H9 (cell line): Measurements from ENCODE around the gene SLC23A2. TPM values are rescaled to one million over a fixed set of nuclear protein-coding genes. Genes with fewer than 3 reads are reported as not detected.

Source experiments
- DNase-seq: peaks from one replicate; pipeline ENCODE4 v3.0.0-alpha.2; 2017
- H2AFZ ChIP-seq: one replicate; pipeline ENCODE4 v1.6.1; 2013; ENCODE audit warnings: mild to moderate bottlenecking, low read length, control low read depth, moderate library complexity
- H2AK5ac ChIP-seq: 2 replicates; pipeline ENCODE4 v1.6.1; 2013; ENCODE audit warnings: low read length, control low read depth, mixed read lengths; ENCODE audit not compliant: insufficient read length
- H2BK120ac ChIP-seq: one replicate; pipeline ENCODE4 v1.6.1; 2013; ENCODE audit warnings: low read depth, mild to moderate bottlenecking, low read length, control low read depth, inconsistent platforms; ENCODE audit not compliant: poor library complexity, severe bottlenecking
- H2BK12ac ChIP-seq: 2 replicates; pipeline ENCODE4 v1.6.1; 2013; ENCODE audit warnings: low read length, control low read depth, mixed read lengths, low read depth; ENCODE audit not compliant: insufficient read length
- H2BK15ac ChIP-seq: 2 replicates; pipeline ENCODE4 v1.6.1; 2013; ENCODE audit warnings: low read depth, low read length, control low read depth
- H2BK20ac ChIP-seq: one replicate; pipeline ENCODE4 v1.6.1; 2013; ENCODE audit warnings: low read depth, mild to moderate bottlenecking, low read length, control low read depth, inconsistent platforms; ENCODE audit not compliant: poor library complexity, severe bottlenecking
- H2BK5ac ChIP-seq: 2 replicates; pipeline ENCODE4 v1.6.1; 2013; ENCODE audit warnings: low read length, control low read depth, mixed read lengths; ENCODE audit not compliant: insufficient read length
- H3K14ac ChIP-seq: 2 replicates; pipeline ENCODE4 v1.6.1; 2013; ENCODE audit warnings: low read length, control low read depth; ENCODE audit not compliant: insufficient read depth
- H3K18ac ChIP-seq: 2 replicates; pipeline ENCODE4 v1.6.1; 2013; ENCODE audit warnings: low read depth, mild to moderate bottlenecking, mixed read lengths, low read length, control low read depth; ENCODE audit not compliant: insufficient read length
- H3K23ac ChIP-seq: 2 replicates; pipeline ENCODE4 v1.6.1; 2013; ENCODE audit warnings: low read length, control low read depth, mixed read lengths, low read depth; ENCODE audit not compliant: insufficient read length
- H3K23me2 ChIP-seq: 2 replicates; pipeline ENCODE4 v1.6.1; 2013; ENCODE audit warnings: low read depth, mild to moderate bottlenecking, mixed read lengths, low read length, control low read depth; ENCODE audit not compliant: insufficient read length, poor library complexity, severe bottlenecking
- H3K27ac ChIP-seq: 2 replicates; pipeline ENCODE4 v1.5.1; 2013; ENCODE audit warnings: low read length, control low read depth, mixed read lengths, low read depth; ENCODE audit not compliant: insufficient read length
- H3K27me3 ChIP-seq: 2 replicates; pipeline ENCODE4 v1.6.1; 2013; ENCODE audit warnings: low read length, control low read depth, inconsistent platforms; ENCODE audit not compliant: insufficient read depth
- H3K4ac ChIP-seq: 2 replicates; pipeline ENCODE4 v1.6.1; 2013; ENCODE audit warnings: low read depth, mild to moderate bottlenecking, control low read depth, inconsistent platforms, low read length, moderate library complexity
- H3K4me1 ChIP-seq: 2 replicates; pipeline ENCODE4 v1.6.1; 2013; ENCODE audit warnings: low read length, control low read depth, inconsistent platforms; ENCODE audit not compliant: insufficient read depth
- H3K4me2 ChIP-seq: 2 replicates; pipeline ENCODE4 v1.6.1; 2013; ENCODE audit warnings: low read length, control low read depth, mixed read lengths; ENCODE audit not compliant: insufficient read length, insufficient read depth
- H3K56ac ChIP-seq: 2 replicates; pipeline ENCODE4 v1.6.1; 2013; ENCODE audit warnings: low read depth, mild to moderate bottlenecking, mixed read lengths, low read length, control low read depth; ENCODE audit not compliant: insufficient read length
- H3K79me1 ChIP-seq: 2 replicates; pipeline ENCODE4 v1.6.1; 2013; ENCODE audit warnings: low read depth, mild to moderate bottlenecking, moderate library complexity, low read length, control low read depth, inconsistent platforms; ENCODE audit not compliant: insufficient read depth, poor library complexity, severe bottlenecking
- H3K79me2 ChIP-seq: 2 replicates; pipeline ENCODE4 v1.6.1; 2013; ENCODE audit warnings: low read length, control low read depth, inconsistent platforms; ENCODE audit not compliant: insufficient read depth
- H3K9ac ChIP-seq: 2 replicates; pipeline ENCODE4 v1.6.1; 2013; ENCODE audit warnings: low read length, control low read depth, mixed read lengths; ENCODE audit not compliant: insufficient read length; ENCODE audit errors: extremely low read depth
- H3K9me3 ChIP-seq: one replicate; pipeline ENCODE4 v1.6.1; 2013; ENCODE audit warnings: low read depth, low read length, inconsistent platforms; ENCODE audit not compliant: control insufficient read depth
- H3T11ph ChIP-seq: one replicate; pipeline ENCODE4 v1.6.1; 2013; ENCODE audit warnings: mild to moderate bottlenecking, low read length, control low read depth, inconsistent platforms
- H4K20me1 ChIP-seq: one replicate; pipeline ENCODE4 v1.6.1; 2013; ENCODE audit not compliant: control insufficient read depth, insufficient read length, insufficient read depth
- H4K5ac ChIP-seq: 2 replicates; pipeline ENCODE4 v1.6.1; 2013; ENCODE audit warnings: low read depth, mild to moderate bottlenecking, mixed read lengths, low read length, control low read depth; ENCODE audit not compliant: insufficient read length
- H4K8ac ChIP-seq: replicated peaks from 2 replicates; pipeline ENCODE4 v1.6.1; 2013; ENCODE audit warnings: low read length, control low read depth, mixed read lengths, low read depth; ENCODE audit not compliant: insufficient read length
- H4K91ac ChIP-seq: 2 replicates; pipeline ENCODE4 v1.6.1; 2013; ENCODE audit warnings: low read depth, mild to moderate bottlenecking, moderate library complexity, mixed read lengths, low read length, control low read depth; ENCODE audit not compliant: insufficient read length
- H3K27ac Mint-ChIP-seq, 3 experiments: 2 replicates in 2 of 3; 3 replicates in 1 of 3; pipeline ENCODE4 v1.8.0; 2020 to 2021; ENCODE audit warnings: mixed read lengths in 3 of 3, mild to moderate bottlenecking in 1 of 3, moderate library complexity in 1 of 3
- H3K27me3 Mint-ChIP-seq: 2 replicates; pipeline ENCODE4 v1.8.0; 2021; ENCODE audit warnings: low read depth, mild to moderate bottlenecking, moderate library complexity, mixed read lengths
- H3K36me3 Mint-ChIP-seq, 3 experiments: 2 replicates in 2 of 3; 3 replicates in 1 of 3; pipeline ENCODE4 v1.8.0; 2020 to 2021; ENCODE audit warnings: low read depth in 3 of 3, mixed read lengths in 3 of 3; ENCODE audit not compliant: insufficient read depth in 1 of 3
- H3K4me1 Mint-ChIP-seq, 2 experiments: 2 replicates each; pipeline ENCODE4 v1.8.0; 2020; ENCODE audit warnings: mixed read lengths in 2 of 2
- H3K4me3 Mint-ChIP-seq, 2 experiments: 2 replicates in 1 of 2; 3 replicates in 1 of 2; pipeline ENCODE4 v1.8.0; 2020 to 2021; ENCODE audit warnings: mild to moderate bottlenecking in 2 of 2, mixed read lengths in 2 of 2, moderate library complexity in 1 of 2
- H3K9me3 Mint-ChIP-seq, 2 experiments: 2 replicates in 1 of 2; 3 replicates in 1 of 2; pipeline ENCODE4 v1.8.0; 2020; ENCODE audit warnings: mild to moderate bottlenecking in 2 of 2, mixed read lengths in 2 of 2, moderate library complexity in 1 of 2
- CTCF ChIP-seq: fragments of 200-600 bp; sonication (generic); conservative IDR thresholded peaks from 3 replicates; pipeline ENCODE4 v1.8.0; 2021; ENCODE audit warnings: antibody characterized with exemption, mild to moderate bottlenecking
- WGBS: extraction: QIAGEN DNeasy Blood & Tissue Kit; methylation state at CpG from one replicate; pipeline ENCODE4 v1.1.7; 2013; ENCODE audit warnings: missing lambda C conversion rate, low lambda C conversion rate, mixed read lengths; ENCODE audit not compliant: insufficient read length; ENCODE audit errors: extremely low coverage; 5-methylcytosine and 5-hydroxymethylcytosine counted together
- total RNA-seq: library from RNA; stranded (reverse); gene quantifications from 2 replicates; pipeline ENCODE4 v1.2.1, GENCODE V29; 2021

The SLC23A2 gene
- total RNA-seq, 1 experiment from 2014 or later: 16.5 TPM

GRCh38 chr20:4889446-4889845 is 111.9 kb downstream of the SLC23A2 start:
- Histone ChIP-seq H2BK12ac (no peak overlapping the region), H2AK5ac (no peak overlapping the region), H3K27me3 (no peaks in the 10 kb centered on the region), H3K56ac (no peak overlapping the region), H4K5ac (no peak overlapping the region), H3K18ac (no peak overlapping the region), H2BK120ac (no peak overlapping the region), H4K20me1 (no peaks in the 10 kb centered on the region), H4K91ac (no peak overlapping the region), H3K27ac (no peak overlapping the region), H3K14ac (no peak overlapping the region), H3K23ac (no peak overlapping the region), H3K79me1 (no peaks in the 10 kb centered on the region), H2BK15ac (no peak overlapping the region), H2BK5ac (no peak overlapping the region), H3K9ac (no peak overlapping the region), H2AFZ (no peak overlapping the region), H3K4me1 (no peaks in the 10 kb centered on the region), H3K23me2 (no peaks in the 10 kb centered on the region), H3K79me2 (no peaks in the 10 kb centered on the region), H4K8ac (no peak overlapping the region), H3T11ph (no peak overlapping the region), H3K4ac (no peak overlapping the region), H3K9me3 (no peaks in the 10 kb centered on the region), H3K4me2 (no peak overlapping the region), H2BK20ac (no peak overlapping the region)
- no peaks in the 10 kb centered on the region; a peak in 2 of 7 replicates for H3K36me3 Mint-ChIP-seq
- no peaks in the 10 kb centered on the region for H3K9me3 Mint-ChIP-seq
- WGBS: no CpG with 5 or more reads among the region's 7 CpGs
- no peak for TF ChIP-seq CTCF
- H3K4me1 Mint-ChIP-seq: peaks cover under 1 to 5% of the 10 kb centered on the region in 2 experiments; a peak in 3 of 4 replicates
- H3K4me3 Mint-ChIP-seq: no peak overlapping the region
- no peaks in the 10 kb centered on the region for H3K27me3 Mint-ChIP-seq
- DNase-seq: no peak
- H3K27ac Mint-ChIP-seq: peak overlapping the region in 1 of 3 experiments; percentile 40; a peak in 1 of 7 replicates
